ENCODE measurements around the gene NUDT12. TPM values are rescaled to one million over a fixed set of nuclear protein-coding genes. Genes with fewer than 3 reads are reported as not detected.

The NUDT12 gene
- total RNA-seq, 1 donor from 2014 or later = 49.8 TPM

DNA sequence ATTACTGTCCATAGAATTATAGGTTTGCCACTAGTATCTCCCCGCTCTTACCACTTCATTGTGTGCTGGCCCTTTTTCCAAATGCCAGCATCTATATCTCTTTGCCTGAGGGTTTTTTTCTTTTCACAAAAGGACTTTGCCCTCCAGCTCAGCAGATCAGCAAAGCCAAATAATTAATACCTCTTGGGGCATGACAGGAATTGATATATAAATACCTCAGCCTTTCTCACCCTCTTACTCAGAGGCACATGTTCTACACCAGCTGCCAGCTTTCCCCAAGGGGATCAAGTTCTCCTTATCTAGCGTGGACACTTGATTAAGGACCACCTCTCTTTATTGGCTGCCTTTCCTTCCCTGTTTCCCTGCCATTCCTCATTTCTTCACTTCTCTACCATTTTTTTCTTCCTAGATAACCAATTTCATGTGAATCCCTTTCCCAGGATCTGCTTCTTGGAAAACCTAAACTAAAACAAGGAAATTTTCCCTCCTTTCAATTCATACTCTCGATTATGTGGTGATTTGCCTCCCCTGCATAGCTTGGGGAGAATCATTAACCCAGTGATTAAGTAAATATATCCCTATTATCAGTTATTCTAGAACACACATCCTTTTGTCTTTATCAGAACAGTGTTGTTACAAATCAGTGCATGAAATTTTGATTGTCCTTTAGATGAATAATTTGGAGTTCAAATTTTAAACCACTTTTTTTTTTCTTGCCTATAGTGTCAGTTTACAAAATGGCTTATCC lies 6.9 kb upstream of the NUDT12 start:
- H3K4me3 Mint-ChIP-seq = no peak overlapping the region

DNA sequence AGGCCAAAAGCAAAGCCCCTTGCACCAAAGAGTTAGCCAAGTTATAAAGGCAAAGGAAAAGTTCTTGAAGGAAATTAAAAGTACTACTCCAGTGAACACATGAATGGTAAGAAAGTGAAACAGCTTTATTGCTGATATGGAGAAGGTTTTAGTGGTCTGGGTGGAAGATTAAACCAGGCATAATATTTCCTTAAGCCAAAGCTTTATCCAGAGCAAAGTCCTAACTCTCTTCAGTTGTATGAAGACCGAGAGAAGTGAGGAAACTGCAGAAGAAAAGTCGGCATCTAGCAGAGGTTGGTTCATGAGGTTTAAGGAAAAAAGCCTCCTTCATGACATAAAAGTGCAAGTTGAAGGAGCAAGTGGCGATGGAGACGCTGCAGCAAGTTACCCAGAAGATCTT lies 3.1 kb upstream of the NUDT12 start:
- DNase-seq (ENCODE audit: low spot score) = no peak
- H3K27ac Mint-ChIP-seq = no peak overlapping the region
- Histone ChIP-seq H3F3A (ENCODE audit: low read depth) (peaks cover 9% of the 10 kb centered on the region), H3K79me2 (ENCODE audit: low read depth) (peaks cover 12% of the 10 kb centered on the region), H4K20me1 (ENCODE audit: low read depth) (no peaks in the 10 kb centered on the region), H3K4me1 (no peaks in the 10 kb centered on the region), H3K27me3 (no peaks in the 10 kb centered on the region), H3K4me3 (no peak overlapping the region), H3K9me3 (ENCODE audit: low read depth) (no peaks in the 10 kb centered on the region), H3K36me3 (no peaks in the 10 kb centered on the region), H2AFZ (replicated peaks) (no peak overlapping the region), H3K4me2 (peak overlapping the region; percentile 17), H3K27ac (no peak overlapping the region), H3K9ac (no peak overlapping the region)
- TF ChIP-seq EZH2 (IDR thresholded peaks at IDR 0.05) (no peak), EZH2phosphoT487 (IDR thresholded peaks at IDR 0.05) (no peak)
- TF ChIP-seq, protein P1, sequence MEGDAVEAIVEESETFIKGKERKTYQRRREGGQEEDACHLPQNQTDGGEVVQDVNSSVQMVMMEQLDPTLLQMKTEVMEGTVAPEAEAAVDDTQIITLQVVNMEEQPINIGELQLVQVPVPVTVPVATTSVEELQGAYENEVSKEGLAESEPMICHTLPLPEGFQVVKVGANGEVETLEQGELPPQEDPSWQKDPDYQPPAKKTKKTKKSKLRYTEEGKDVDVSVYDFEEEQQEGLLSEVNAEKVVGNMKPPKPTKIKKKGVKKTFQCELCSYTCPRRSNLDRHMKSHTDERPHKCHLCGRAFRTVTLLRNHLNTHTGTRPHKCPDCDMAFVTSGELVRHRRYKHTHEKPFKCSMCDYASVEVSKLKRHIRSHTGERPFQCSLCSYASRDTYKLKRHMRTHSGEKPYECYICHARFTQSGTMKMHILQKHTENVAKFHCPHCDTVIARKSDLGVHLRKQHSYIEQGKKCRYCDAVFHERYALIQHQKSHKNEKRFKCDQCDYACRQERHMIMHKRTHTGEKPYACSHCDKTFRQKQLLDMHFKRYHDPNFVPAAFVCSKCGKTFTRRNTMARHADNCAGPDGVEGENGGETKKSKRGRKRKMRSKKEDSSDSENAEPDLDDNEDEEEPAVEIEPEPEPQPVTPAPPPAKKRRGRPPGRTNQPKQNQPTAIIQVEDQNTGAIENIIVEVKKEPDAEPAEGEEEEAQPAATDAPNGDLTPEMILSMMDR (IDR thresholded peaks at IDR 0.05) = no peak
- peaks cover 23% of the 10 kb centered on the region for H3K4me1 Mint-ChIP-seq
- H3K36me3 Mint-ChIP-seq = no peaks in the 10 kb centered on the region
- H3K4me3 Mint-ChIP-seq = no peak overlapping the region
- peaks cover 2% of the 10 kb centered on the region for H3K27me3 Mint-ChIP-seq (ENCODE audit: insufficient read depth, low read depth)
- H3K9me3 Mint-ChIP-seq = peaks cover 2% of the 10 kb centered on the region

More for the DNA sequence above, 6.9 kb upstream of the NUDT12 start:
- Mint-ChIP-seq H3K27ac (no peak overlapping the region), H3K9me3 (peaks cover 2% of the 10 kb centered on the region), H3K36me3 (no peaks in the 10 kb centered on the region), H3K27me3 (ENCODE audit: insufficient read depth, low read depth) (no peaks in the 10 kb centered on the region), H3K4me1 (peaks cover 12% of the 10 kb centered on the region)
- Histone ChIP-seq H3K4me2 (no peak overlapping the region), H4K20me1 (ENCODE audit: low read depth) (no peaks in the 10 kb centered on the region), H3F3A (ENCODE audit: low read depth) (peaks cover 3% of the 10 kb centered on the region), H3K9ac (no peak overlapping the region), H3K9me3 (ENCODE audit: low read depth) (no peaks in the 10 kb centered on the region), H3K4me3 (no peak overlapping the region), H3K79me2 (ENCODE audit: low read depth) (no peaks in the 10 kb centered on the region), H3K36me3 (no peaks in the 10 kb centered on the region), H2AFZ (replicated peaks) (no peak overlapping the region), H3K27ac (no peak overlapping the region), H3K4me1 (no peaks in the 10 kb centered on the region), H3K27me3 (no peaks in the 10 kb centered on the region)
- no peak for TF ChIP-seq EZH2phosphoT487 (IDR thresholded peaks at IDR 0.05)
- DNase-seq (ENCODE audit: low spot score) = no peak

DNA sequence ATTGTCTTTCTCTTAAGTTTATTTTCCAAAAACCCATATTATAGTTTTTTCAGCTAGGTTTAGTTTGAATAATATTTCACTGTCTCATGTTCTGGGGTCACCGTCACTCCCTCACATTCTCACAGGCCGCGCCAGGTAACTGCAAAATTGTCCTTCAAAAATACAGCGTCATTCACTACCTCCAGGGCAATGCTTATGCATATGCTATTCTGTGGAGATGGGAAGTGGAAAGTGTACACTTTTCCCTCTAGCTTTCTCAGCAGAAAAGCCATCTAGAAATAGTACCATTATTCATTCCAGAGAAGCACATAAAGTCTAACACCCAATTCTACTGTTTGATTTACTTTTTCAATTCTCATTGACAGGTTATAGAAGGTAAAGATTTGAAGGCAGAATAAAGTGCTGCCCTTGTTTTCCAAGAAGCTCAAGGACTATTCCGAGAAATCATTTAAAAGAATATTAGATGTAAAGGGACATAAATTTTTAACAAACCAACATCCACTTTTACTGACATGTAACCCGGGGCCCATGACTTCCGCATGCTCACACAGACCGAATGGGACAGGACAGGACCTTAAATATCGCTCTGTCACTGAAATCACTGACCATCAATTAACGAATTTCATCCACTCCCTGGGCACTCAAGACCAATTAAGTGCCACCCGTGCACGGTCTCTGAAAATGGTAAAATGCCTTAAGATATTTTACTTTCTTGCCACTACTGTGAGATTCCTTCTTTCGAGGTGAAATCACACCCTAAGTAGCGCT lies 720 bp downstream of the NUDT12 start:
- no peak for DNase-seq (ENCODE audit: low spot score)
- H2AFZ ChIP-seq (replicated peaks) = peak overlapping the region; percentile 74

More for the DNA sequence above, 720 bp downstream of the NUDT12 start:
- H3K36me3 Mint-ChIP-seq = peaks cover 9% of the 10 kb centered on the region
- Histone ChIP-seq H3F3A (ENCODE audit: low read depth) (peaks cover 9% of the 10 kb centered on the region), H3K36me3 (no peaks in the 10 kb centered on the region), H4K20me1 (ENCODE audit: low read depth) (no peaks in the 10 kb centered on the region), H3K9ac (peak overlapping the region; percentile 59), H3K4me3 (peak overlapping the region; percentile 91), H3K9me3 (ENCODE audit: low read depth) (no peaks in the 10 kb centered on the region), H3K4me1 (no peaks in the 10 kb centered on the region), H3K79me2 (ENCODE audit: low read depth) (peaks cover 15% of the 10 kb centered on the region), H3K27ac (no peak overlapping the region), H3K4me2 (peak overlapping the region; percentile 80), H3K27me3 (no peaks in the 10 kb centered on the region)
- H3K4me1 Mint-ChIP-seq = peaks cover 28% of the 10 kb centered on the region
- peak overlapping the region; percentile 97 for H3K4me3 Mint-ChIP-seq
- peaks cover 2% of the 10 kb centered on the region for H3K27me3 Mint-ChIP-seq (ENCODE audit: insufficient read depth, low read depth)
- TF ChIP-seq EZH2 (IDR thresholded peaks at IDR 0.05) (no peak), EZH2phosphoT487 (IDR thresholded peaks at IDR 0.05) (no peak)
- TF ChIP-seq, protein P1 (IDR thresholded peaks at IDR 0.05) = no peak
- no peaks in the 10 kb centered on the region for H3K9me3 Mint-ChIP-seq
- peak overlapping the region; percentile 94 for H3K27ac Mint-ChIP-seq
